ENCODE measurements around the gene NAPA.

NAPA gene

GRCh38 chr19:47494211-47494547 is 20.7 kb downstream of the NAPA start:
- H3K27ac ChIP-seq, result no peak overlapping the region
- H3K4me3 ChIP-seq (IDR thresholded peaks at IDR 0.05; ENCODE audit: insufficient read depth, low read depth, low read length), result no peak overlapping the region
- TF ChIP-seq CTCF (conservative IDR thresholded peaks at IDR 0.05; ENCODE audit: low read depth, low read length), result no peak
- H3K4me2 ChIP-seq, result no peak overlapping the region
- H3K4me1 ChIP-seq (ENCODE audit: low read depth, poor library complexity, severe bottlenecking), result peaks cover 8% of the 10 kb centered on the region
- H3K36me3 ChIP-seq (ENCODE audit: insufficient read depth), result no peaks in the 10 kb centered on the region
- H4K20me1 ChIP-seq (ENCODE audit: insufficient read depth), result no peaks in the 10 kb centered on the region
- H3K79me2 ChIP-seq (ENCODE audit: insufficient read depth, low read depth), result no peaks in the 10 kb centered on the region
- H3K9ac ChIP-seq, result no peak overlapping the region
- no peak overlapping the region for H2AFZ ChIP-seq (ENCODE audit: low read depth)
- H3K27me3 ChIP-seq (ENCODE audit: insufficient read depth, low read depth), result no peaks in the 10 kb centered on the region

- no peak overlapping the region for H3K4me3 ChIP-seq (IDR thresholded peaks at IDR 0.05; ENCODE audit: insufficient read depth, low read depth, low read length)
- no peak overlapping the region for H3K9ac ChIP-seq
- no peaks in the 10 kb centered on the region for H3K27me3 ChIP-seq (ENCODE audit: insufficient read depth, low read depth)
- no peak overlapping the region for H2AFZ ChIP-seq (ENCODE audit: low read depth)
- no peak for TF ChIP-seq CTCF (conservative IDR thresholded peaks at IDR 0.05; ENCODE audit: low read depth, low read length)
- H3K4me2 ChIP-seq, result no peak overlapping the region
- H3K4me1 ChIP-seq (ENCODE audit: low read depth, poor library complexity, severe bottlenecking), result peaks cover 8% of the 10 kb centered on the region
- H4K20me1 ChIP-seq (ENCODE audit: insufficient read depth), result no peaks in the 10 kb centered on the region
- H3K27ac ChIP-seq, result no peak overlapping the region
- H3K79me2 ChIP-seq (ENCODE audit: insufficient read depth, low read depth), result no peaks in the 10 kb centered on the region
- H3K36me3 ChIP-seq (ENCODE audit: insufficient read depth), result no peaks in the 10 kb centered on the region
Measured at GRCh38 chr19:47493378-47494210, 21.3 kb downstream of the NAPA start.

GRCh38 chr19:47492571-47493377 is 22.1 kb downstream of the NAPA start:
- Histone ChIP-seq H3K79me2 (ENCODE audit: insufficient read depth, low read depth) (no peaks in the 10 kb centered on the region), H3K4me3 (IDR thresholded peaks at IDR 0.05; ENCODE audit: insufficient read depth, low read depth, low read length) (no peak overlapping the region), H3K27me3 (ENCODE audit: insufficient read depth, low read depth) (no peaks in the 10 kb centered on the region), H3K36me3 (ENCODE audit: insufficient read depth) (no peaks in the 10 kb centered on the region), H4K20me1 (ENCODE audit: insufficient read depth) (no peaks in the 10 kb centered on the region), H3K4me2 (no peak overlapping the region), H2AFZ (ENCODE audit: low read depth) (no peak overlapping the region), H3K9ac (no peak overlapping the region), H3K27ac (no peak overlapping the region), H3K4me1 (ENCODE audit: low read depth, poor library complexity, severe bottlenecking) (peaks cover 12% of the 10 kb centered on the region)
- no peak for TF ChIP-seq CTCF (conservative IDR thresholded peaks at IDR 0.05; ENCODE audit: low read depth, low read length)

GRCh38 chr19:47492137-47492533 is 22.7 kb downstream of the NAPA start:
- H3K4me3 ChIP-seq (IDR thresholded peaks at IDR 0.05; ENCODE audit: insufficient read depth, low read depth, low read length), result no peak overlapping the region
- H3K4me2 ChIP-seq, result no peak overlapping the region
- H3K9ac ChIP-seq, result no peak overlapping the region
- H3K79me2 ChIP-seq (ENCODE audit: insufficient read depth, low read depth), result no peaks in the 10 kb centered on the region
- no peaks in the 10 kb centered on the region for H4K20me1 ChIP-seq (ENCODE audit: insufficient read depth)
- no peak overlapping the region for H3K27ac ChIP-seq
- no peaks in the 10 kb centered on the region for H3K27me3 ChIP-seq (ENCODE audit: insufficient read depth, low read depth)
- peaks cover 18% of the 10 kb centered on the region for H3K4me1 ChIP-seq (ENCODE audit: low read depth, poor library complexity, severe bottlenecking)
- H2AFZ ChIP-seq (ENCODE audit: low read depth), result no peak overlapping the region
- H3K36me3 ChIP-seq (ENCODE audit: insufficient read depth), result no peaks in the 10 kb centered on the region
- TF ChIP-seq CTCF (conservative IDR thresholded peaks at IDR 0.05; ENCODE audit: low read depth, low read length), result no peak

All from KMS-11 (cell line).